GM18909 (cell line): ENCODE data around the gene HNRNPUL1.
"Not testable (repeated sequence)": the region's sequence is repeated elsewhere in the genome, so short reads cannot be mapped to it uniquely, and the experiment has no call there.

Experiments used
- ATAC-seq: cut with Tn5 transposase; IDR thresholded peaks from one replicate; pipeline ENCODE4 v1.9.1; 2021; ENCODE audit warnings: mild to moderate bottlenecking; ENCODE audit not compliant: unreplicated experiment, poor library complexity

Gene HNRNPUL1

GRCh38 chr19:41273076-41273475 lies 8.9 kb downstream of the HNRNPUL1 start:
- ATAC-seq = no peak

GRCh38 chr19:41274802-41275201 lies 10.6 kb downstream of the HNRNPUL1 start:
- ATAC-seq = no peak

- no peak for ATAC-seq
Measured at GRCh38 chr19:41276231-41276630, 12.1 kb downstream of the HNRNPUL1 start.

GRCh38 chr19:41278478-41278877 lies 14.3 kb downstream of the HNRNPUL1 start:
- no peak for ATAC-seq

GRCh38 chr19:41288673-41289530 lies 24.7 kb downstream of the HNRNPUL1 start:
- ATAC-seq = no peak

GRCh38 chr19:41289814-41290213 lies 25.6 kb downstream of the HNRNPUL1 start:
- not testable (repeated sequence) for ATAC-seq

GRCh38 chr19:41294393-41294792 lies 30.2 kb downstream of the HNRNPUL1 start:
- ATAC-seq = no peak

- no peak for ATAC-seq
Measured at GRCh38 chr19:41295499-41295898, 31.3 kb downstream of the HNRNPUL1 start.

GRCh38 chr19:41296433-41296871 lies 32.3 kb downstream of the HNRNPUL1 start:
- ATAC-seq = no peak

- peak; percentile 79 for ATAC-seq
Measured at GRCh38 chr19:41297628-41298347, 33.6 kb downstream of the HNRNPUL1 start.

GRCh38 chr19:41298348-41298964 lies 34.3 kb downstream of the HNRNPUL1 start:
- ATAC-seq = no peak

GRCh38 chr19:41299046-41299754 lies 35.0 kb downstream of the HNRNPUL1 start:
- no peak for ATAC-seq

- no peak for ATAC-seq
Measured at GRCh38 chr19:41299755-41300089, 35.5 kb downstream of the HNRNPUL1 start.

GRCh38 chr19:41300555-41300954 lies 36.4 kb downstream of the HNRNPUL1 start:
- no peak for ATAC-seq

GRCh38 chr19:41302624-41303351 lies 38.6 kb downstream of the HNRNPUL1 start:
- no peak for ATAC-seq

GRCh38 chr19:41303954-41304353 lies 39.8 kb downstream of the HNRNPUL1 start:
- no peak for ATAC-seq

GRCh38 chr19:41304706-41305483 lies 40.7 kb downstream of the HNRNPUL1 start:
- ATAC-seq = no peak

GRCh38 chr19:41305927-41306793 lies 42.0 kb downstream of the HNRNPUL1 start:
- ATAC-seq = no peak
